Body of pancreas (tissue), 4 donors: ENCODE measurements around the gene NTN4.

Source experiments
- POLR2A ChIP-seq, 3 donors: fragments of 450-650 bp; IDR thresholded peaks; one replicate each; pipeline ENCODE4 v1.6.1; 2016; ENCODE audit warnings: antibody characterized with exemption in 3 of 3, mild to moderate bottlenecking in 2 of 3
- TF ChIP-seq, protein P1 (sequence below), 7 experiments: fragments of 450-650 bp in 4 of 7; fragments of 200-600 bp in 3 of 7; sonication (generic) in 3 of 7; IDR thresholded peaks; one replicate each; pipeline ENCODE4 v1.5.1; 2016 to 2019; ENCODE audit warnings: antibody characterized with exemption in 7 of 7

DNA sequence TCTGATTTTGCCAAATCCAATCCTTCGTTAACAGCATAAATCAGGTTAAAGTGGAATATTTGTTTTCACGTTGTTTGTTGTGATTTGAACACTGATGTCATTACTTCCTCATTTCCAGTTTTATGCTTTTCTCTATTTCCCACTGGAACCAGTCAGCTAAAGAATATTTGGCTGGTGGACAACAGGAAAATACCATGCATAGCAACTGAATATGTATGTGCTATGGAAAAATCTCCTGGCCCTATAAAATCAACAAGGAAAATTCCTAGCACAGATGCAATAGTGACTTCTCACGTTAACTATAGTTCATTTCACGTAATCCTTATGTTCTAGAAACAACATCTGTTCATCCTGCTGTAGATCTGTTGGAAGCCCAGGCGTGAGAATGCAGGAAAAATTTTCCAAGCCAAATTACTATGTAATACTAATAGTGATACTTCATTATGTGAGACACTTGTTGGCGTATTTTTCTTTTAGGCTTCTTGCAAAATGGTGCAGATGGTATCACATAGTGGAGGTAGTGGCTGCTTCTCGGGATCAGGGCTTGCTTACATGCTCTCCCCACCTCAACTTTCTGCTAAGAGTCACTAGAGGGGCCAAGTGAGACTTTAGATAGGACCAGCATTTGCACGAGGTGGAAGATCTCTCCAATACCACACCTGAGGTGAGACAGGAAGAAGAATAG lies 153.0 kb downstream of the NTN4 start:
- TF ChIP-seq, protein P1, sequence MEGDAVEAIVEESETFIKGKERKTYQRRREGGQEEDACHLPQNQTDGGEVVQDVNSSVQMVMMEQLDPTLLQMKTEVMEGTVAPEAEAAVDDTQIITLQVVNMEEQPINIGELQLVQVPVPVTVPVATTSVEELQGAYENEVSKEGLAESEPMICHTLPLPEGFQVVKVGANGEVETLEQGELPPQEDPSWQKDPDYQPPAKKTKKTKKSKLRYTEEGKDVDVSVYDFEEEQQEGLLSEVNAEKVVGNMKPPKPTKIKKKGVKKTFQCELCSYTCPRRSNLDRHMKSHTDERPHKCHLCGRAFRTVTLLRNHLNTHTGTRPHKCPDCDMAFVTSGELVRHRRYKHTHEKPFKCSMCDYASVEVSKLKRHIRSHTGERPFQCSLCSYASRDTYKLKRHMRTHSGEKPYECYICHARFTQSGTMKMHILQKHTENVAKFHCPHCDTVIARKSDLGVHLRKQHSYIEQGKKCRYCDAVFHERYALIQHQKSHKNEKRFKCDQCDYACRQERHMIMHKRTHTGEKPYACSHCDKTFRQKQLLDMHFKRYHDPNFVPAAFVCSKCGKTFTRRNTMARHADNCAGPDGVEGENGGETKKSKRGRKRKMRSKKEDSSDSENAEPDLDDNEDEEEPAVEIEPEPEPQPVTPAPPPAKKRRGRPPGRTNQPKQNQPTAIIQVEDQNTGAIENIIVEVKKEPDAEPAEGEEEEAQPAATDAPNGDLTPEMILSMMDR (IDR thresholded peaks at IDR 0.05): no peak
- TF ChIP-seq POLR2A (IDR thresholded peaks at IDR 0.05): no peak
